ENCODE results near the gene H2AZ1.
A peak's percentile ranks its signal among the peaks of the same experiment; 100 is the strongest.

H2AZ1 gene

GRCh38 chr4:99949034-99949998 is 759 bp downstream of the H2AZ1 start (continued):
- no peak for TF ChIP-seq ZNF768 (tag by site-specific recombination; IDR thresholded peaks at IDR 0.05)
- TF ChIP-seq ZNF423 (tag by site-specific recombination; IDR thresholded peaks at IDR 0.05) = 0 out of 2 replicates have a peak, but pooled peaks have one; percentile 14
- no peak for TF ChIP-seq BCL11B (tag by site-specific recombination; IDR thresholded peaks at IDR 0.05; ENCODE audit: low read depth)
- TF ChIP-seq ZBTB10 (tag by site-specific recombination; IDR thresholded peaks at IDR 0.05) = peak; percentile 73
- peak; percentile 66; the same call in 1 of the 2 replicates for TF ChIP-seq ZBTB20 (tag by site-specific recombination; IDR thresholded peaks at IDR 0.05)
- no peak for TF ChIP-seq ZNF248 (tag by site-specific recombination; IDR thresholded peaks at IDR 0.05)
- TF ChIP-seq ZNF692 (tag by site-specific recombination; IDR thresholded peaks at IDR 0.05) = 0 out of 2 replicates have a peak, but pooled peaks have one; percentile 33
- peak; percentile 75 for TF ChIP-seq ZNF335 (tag by site-specific recombination; conservative IDR thresholded peaks at IDR 0.05)
- TF ChIP-seq ZNF660 (tag by site-specific recombination; IDR thresholded peaks at IDR 0.05) = peak; percentile 60
- peak; percentile 42; the same call in 1 of the 2 replicates for TF ChIP-seq KLF8 (tag by site-specific recombination; IDR thresholded peaks at IDR 0.05)
- peak; percentile 64 for TF ChIP-seq SP2 (tag by site-specific recombination; IDR thresholded peaks at IDR 0.05)
- TF ChIP-seq ZNF645 (tag by site-specific recombination; IDR thresholded peaks at IDR 0.05) = 0 out of 2 replicates have a peak, but pooled peaks have one; percentile 79
- peak; percentile 65; the same call in 1 of the 2 replicates for TF ChIP-seq ZNF501 (tag by site-specific recombination; IDR thresholded peaks at IDR 0.05)
- peak; percentile 53; the same call in 1 of the 2 replicates for TF ChIP-seq SP3 (tag by site-specific recombination; IDR thresholded peaks at IDR 0.05)
- 0 out of 2 replicates have a peak, but pooled peaks have one; percentile 20 for TF ChIP-seq KLF1 (tag by site-specific recombination; IDR thresholded peaks at IDR 0.05)
- 0 out of 2 replicates have a peak, but pooled peaks have one; percentile 5 for TF ChIP-seq WT1 (tag by site-specific recombination; IDR thresholded peaks at IDR 0.05)
- peak; percentile 85 for TF ChIP-seq ZNF10 (tag by site-specific recombination; IDR thresholded peaks at IDR 0.05)
- TF ChIP-seq ZNF302 (tag by site-specific recombination; IDR thresholded peaks at IDR 0.05; ENCODE audit: low read depth) = no peak
- 0 out of 2 replicates have a peak, but pooled peaks have one; percentile 34 for TF ChIP-seq ZBTB11 (tag by site-specific recombination; conservative IDR thresholded peaks at IDR 0.05; ENCODE audit: low read depth)
- peak; percentile 60; the same call in 1 of the 2 replicates for TF ChIP-seq KLF10 (tag by site-specific recombination; IDR thresholded peaks at IDR 0.05)
- TF ChIP-seq PRDM1 (tag by site-specific recombination; IDR thresholded peaks at IDR 0.05) = peak; percentile 83
- 0 out of 2 replicates have a peak, but pooled peaks have one; percentile 48 for TF ChIP-seq ZFP37 (tag by site-specific recombination; IDR thresholded peaks at IDR 0.05)
- no peak for TF ChIP-seq ZNF112 (tag by site-specific recombination; IDR thresholded peaks at IDR 0.05)
- peak; percentile 86 for TF ChIP-seq ZNF366 (tag by site-specific recombination; conservative IDR thresholded peaks at IDR 0.05)
- peak; percentile 62 for TF ChIP-seq CTCF (tag by site-specific recombination; IDR thresholded peaks at IDR 0.05)
- peak; percentile 28; the same call in 1 of the 2 replicates for TF ChIP-seq ZNF394 (tag by site-specific recombination; IDR thresholded peaks at IDR 0.05; ENCODE audit: borderline replicate concordance)
- TF ChIP-seq YY2 (tag by site-specific recombination; IDR thresholded peaks at IDR 0.05) = 0 out of 2 replicates have a peak, but pooled peaks have one; percentile 36
- peak; percentile 81 for TF ChIP-seq ZBTB17 (tag by site-specific recombination; IDR thresholded peaks at IDR 0.05)
- no peak for TF ChIP-seq ZNF677 (tag by site-specific recombination; IDR thresholded peaks at IDR 0.05)
